ENCODE measurements around the gene THEMIS2.
"Not testable (repeated sequence)": the region's sequence is repeated elsewhere in the genome, so short reads cannot be mapped to it uniquely, and the experiment has no call there.

Gene THEMIS2

GRCh38 chr1:27872059-27872801 lies at the start of gene THEMIS2:
Gene THEMIS2, plus strand, starts transcription at chr1:27872544. Its CDS starts 28 bp downstream, at chr1:27872572.
- ATAC-seq, result peak; percentile 88
- TF ChIP-seq POU6F1 (CRISPR knock-in tag; IDR thresholded peaks at IDR 0.05; ENCODE audit: borderline replicate concordance, low read depth) (no peak), CSRNP3 (CRISPR knock-in tag; IDR thresholded peaks at IDR 0.05) (no peak), ISL1 (CRISPR knock-in tag; IDR thresholded peaks at IDR 0.05) (no peak), ZNF8 (CRISPR knock-in tag; IDR thresholded peaks at IDR 0.05) (no peak)

- TF ChIP-seq BACH2 (CRISPR knock-in tag; IDR thresholded peaks at IDR 0.05; ENCODE audit: borderline replicate concordance), result no peak
- no peak for TF ChIP-seq ZC3H10 (CRISPR knock-in tag; IDR thresholded peaks at IDR 0.05)
- no peak for TF ChIP-seq ESRRG (CRISPR knock-in tag; IDR thresholded peaks at IDR 0.05)
- no peak for TF ChIP-seq ZNF8 (CRISPR knock-in tag; IDR thresholded peaks at IDR 0.05)
- TF ChIP-seq ZNF565 (CRISPR knock-in tag; conservative IDR thresholded peaks at IDR 0.05; ENCODE audit: low read depth), result no peak
- TF ChIP-seq GLIS3 (CRISPR knock-in tag; IDR thresholded peaks at IDR 0.05), result no peak
- no peak for TF ChIP-seq ZFP3 (CRISPR knock-in tag; IDR thresholded peaks at IDR 0.05)
- TF ChIP-seq ISL1 (CRISPR knock-in tag; IDR thresholded peaks at IDR 0.05), result no peak
- no peak for TF ChIP-seq PATZ1 (CRISPR knock-in tag; IDR thresholded peaks at IDR 0.05; ENCODE audit: borderline replicate concordance)
- no peak for TF ChIP-seq TCF4 (CRISPR knock-in tag; IDR thresholded peaks at IDR 0.05; ENCODE audit: borderline replicate concordance)
- TF ChIP-seq ARNTL (CRISPR knock-in tag; IDR thresholded peaks at IDR 0.05; ENCODE audit: borderline replicate concordance, low read depth), result no peak
- TF ChIP-seq POU6F1 (CRISPR knock-in tag; IDR thresholded peaks at IDR 0.05; ENCODE audit: borderline replicate concordance, low read depth), result no peak
- no peak for TF ChIP-seq TSHZ2 (CRISPR knock-in tag; IDR thresholded peaks at IDR 0.05)
- ATAC-seq, result no peak
Measured at GRCh38 chr1:27823784-27824183, 48.6 kb upstream of the THEMIS2 start.

GRCh38 chr1:27824411-27824810 lies 47.9 kb upstream of the THEMIS2 start:
- ATAC-seq, result no peak
- TF ChIP-seq ZNF8 (CRISPR knock-in tag; IDR thresholded peaks at IDR 0.05) (no peak), ISL1 (CRISPR knock-in tag; IDR thresholded peaks at IDR 0.05) (no peak), RARB (CRISPR knock-in tag; IDR thresholded peaks at IDR 0.05) (no peak), PATZ1 (CRISPR knock-in tag; IDR thresholded peaks at IDR 0.05; ENCODE audit: borderline replicate concordance) (no peak), TSHZ2 (CRISPR knock-in tag; IDR thresholded peaks at IDR 0.05) (no peak), ESRRG (CRISPR knock-in tag; IDR thresholded peaks at IDR 0.05) (no peak), ZFP3 (CRISPR knock-in tag; IDR thresholded peaks at IDR 0.05) (no peak), SNAI2 (CRISPR knock-in tag; IDR thresholded peaks at IDR 0.05) (no peak), GLIS3 (CRISPR knock-in tag; IDR thresholded peaks at IDR 0.05) (no peak), POU6F1 (CRISPR knock-in tag; IDR thresholded peaks at IDR 0.05; ENCODE audit: borderline replicate concordance, low read depth) (no peak)

- not testable (repeated sequence) for ATAC-seq
Measured at GRCh38 chr1:27829339-27829960, 42.9 kb upstream of the THEMIS2 start.
